ENCODE measurements around the gene FMR1NB. TPM values are rescaled to one million over a fixed set of nuclear protein-coding genes. Genes with fewer than 3 reads are reported as not detected.

The FMR1NB gene
- total RNA-seq, 1 donor from 2014 or later, result not detected

DNA sequence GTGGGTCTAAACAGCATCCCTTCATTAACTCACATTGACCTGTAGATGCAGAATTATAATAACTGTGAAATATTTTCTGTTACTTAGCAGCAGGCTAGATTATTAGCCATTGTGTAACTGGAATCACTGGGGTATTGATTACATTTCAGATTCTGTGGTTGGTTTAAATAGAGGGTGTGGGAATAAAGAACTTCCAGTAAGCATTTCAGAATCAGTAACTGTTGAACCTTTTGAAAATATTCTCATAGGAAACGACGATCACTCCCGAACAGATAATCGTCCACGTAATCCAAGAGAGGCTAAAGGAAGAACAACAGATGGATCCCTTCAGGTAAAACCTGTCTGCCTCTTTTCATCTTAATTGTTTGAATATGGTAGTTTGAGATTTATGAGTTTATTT lies 35.9 kb upstream of the FMR1NB start:
- no peak overlapping the region for H3K4me3 Mint-ChIP-seq (ENCODE audit: unreplicated experiment)
- Histone ChIP-seq H3K4me1 (ENCODE audit: insufficient read depth, low read length) (no peaks in the 10 kb centered on the region), H4K20me1 (ENCODE audit: insufficient read depth, low read length) (no peaks in the 10 kb centered on the region), H3K9me3 (ENCODE audit: insufficient read depth, low read depth, low read length) (no peaks in the 10 kb centered on the region), H2AFZ (ENCODE audit: low read depth, low read length) (no peak overlapping the region), H3K9ac (ENCODE audit: low read length) (no peak overlapping the region), H3K27me3 (ENCODE audit: insufficient read depth, low read length) (no peaks in the 10 kb centered on the region), H3K27ac (ENCODE audit: low read depth, low read length) (no peak overlapping the region), H3K36me3 (ENCODE audit: insufficient read depth, low read length) (peaks cover 5% of the 10 kb centered on the region), H3K79me2 (ENCODE audit: insufficient read depth, low read length) (no peaks in the 10 kb centered on the region), H3K4me3 (ENCODE audit: insufficient read depth, low read depth, low read length) (no peak overlapping the region), H3K4me2 (ENCODE audit: low read length) (no peak overlapping the region)
- no peaks in the 10 kb centered on the region for H3K27me3 Mint-ChIP-seq (ENCODE audit: low read depth, unreplicated experiment)
- DNase-seq (ENCODE audit: low read depth) (no peak), FAIRE-seq (peak; percentile 77)
- H3K4me1 Mint-ChIP-seq (ENCODE audit: low read depth, unreplicated experiment), result peaks cover 4% of the 10 kb centered on the region
- H3K9me3 Mint-ChIP-seq (ENCODE audit: unreplicated experiment), result no peaks in the 10 kb centered on the region
- TF ChIP-seq CTCF (IDR thresholded peaks at IDR 0.05; ENCODE audit: insufficient read depth, low read depth, low read length) (no peak), EZH2 (IDR thresholded peaks at IDR 0.05; ENCODE audit: insufficient read depth, low read length) (no peak)
- H3K36me3 Mint-ChIP-seq (ENCODE audit: low read depth, unreplicated experiment), result peaks cover 4% of the 10 kb centered on the region
- no peak overlapping the region for H3K27ac Mint-ChIP-seq (ENCODE audit: unreplicated experiment)

- no peak for DNase-seq (ENCODE audit: low read depth)
- Histone ChIP-seq H3K9ac (ENCODE audit: low read length) (no peak overlapping the region), H3K4me3 (ENCODE audit: insufficient read depth, low read depth, low read length) (no peak overlapping the region), H3K4me1 (ENCODE audit: insufficient read depth, low read length) (no peaks in the 10 kb centered on the region), H4K20me1 (ENCODE audit: insufficient read depth, low read length) (no peaks in the 10 kb centered on the region), H3K27ac (ENCODE audit: low read depth, low read length) (no peak overlapping the region), H3K36me3 (ENCODE audit: insufficient read depth, low read length) (peaks cover 3% of the 10 kb centered on the region), H3K9me3 (ENCODE audit: insufficient read depth, low read depth, low read length) (no peaks in the 10 kb centered on the region), H2AFZ (ENCODE audit: low read depth, low read length) (no peak overlapping the region), H3K4me2 (ENCODE audit: low read length) (no peak overlapping the region), H3K27me3 (ENCODE audit: insufficient read depth, low read length) (no peaks in the 10 kb centered on the region), H3K79me2 (ENCODE audit: insufficient read depth, low read length) (no peaks in the 10 kb centered on the region)
- no peaks in the 10 kb centered on the region for H3K36me3 Mint-ChIP-seq (ENCODE audit: low read depth, unreplicated experiment)
- no peaks in the 10 kb centered on the region for H3K27me3 Mint-ChIP-seq (ENCODE audit: low read depth, unreplicated experiment)
- H3K9me3 Mint-ChIP-seq (ENCODE audit: unreplicated experiment), result no peaks in the 10 kb centered on the region
- peak; percentile 68 for FAIRE-seq
- no peaks in the 10 kb centered on the region for H3K4me1 Mint-ChIP-seq (ENCODE audit: low read depth, unreplicated experiment)
- TF ChIP-seq CTCF (IDR thresholded peaks at IDR 0.05; ENCODE audit: insufficient read depth, low read depth, low read length) (no peak), EZH2 (IDR thresholded peaks at IDR 0.05; ENCODE audit: insufficient read depth, low read length) (no peak)
- no peak overlapping the region for H3K4me3 Mint-ChIP-seq (ENCODE audit: unreplicated experiment)
- H3K27ac Mint-ChIP-seq (ENCODE audit: unreplicated experiment), result no peak overlapping the region
Measured at GRCh38 chrX:147948531-147948930, 32.6 kb upstream of the FMR1NB start.

GRCh38 chrX:147950352-147950751 lies 30.8 kb upstream of the FMR1NB start:
- no peak overlapping the region for H3K27ac ChIP-seq (ENCODE audit: low read depth, low read length)
- no peak overlapping the region for H3K27ac Mint-ChIP-seq (ENCODE audit: unreplicated experiment)
- H3K4me2 ChIP-seq (ENCODE audit: low read length), result no peak overlapping the region
- H3K4me1 Mint-ChIP-seq (ENCODE audit: low read depth, unreplicated experiment), result no peaks in the 10 kb centered on the region
- H2AFZ ChIP-seq (ENCODE audit: low read depth, low read length), result no peak overlapping the region
- H3K36me3 Mint-ChIP-seq (ENCODE audit: low read depth, unreplicated experiment), result no peaks in the 10 kb centered on the region
- no peaks in the 10 kb centered on the region for H4K20me1 ChIP-seq (ENCODE audit: insufficient read depth, low read length)
- H3K4me3 Mint-ChIP-seq (ENCODE audit: unreplicated experiment), result no peak overlapping the region
- H3K9me3 Mint-ChIP-seq (ENCODE audit: unreplicated experiment), result no peaks in the 10 kb centered on the region
- no peaks in the 10 kb centered on the region for H3K4me1 ChIP-seq (ENCODE audit: insufficient read depth, low read length)
- no peak for TF ChIP-seq EZH2 (IDR thresholded peaks at IDR 0.05; ENCODE audit: insufficient read depth, low read length)
- TF ChIP-seq CTCF (IDR thresholded peaks at IDR 0.05; ENCODE audit: insufficient read depth, low read depth, low read length), result no peak
- DNase-seq (ENCODE audit: low read depth) (no peak), FAIRE-seq (peak; percentile 81)
- H3K79me2 ChIP-seq (ENCODE audit: insufficient read depth, low read length), result no peaks in the 10 kb centered on the region
- H3K4me3 ChIP-seq (ENCODE audit: insufficient read depth, low read depth, low read length), result no peak overlapping the region
- no peaks in the 10 kb centered on the region for H3K27me3 ChIP-seq (ENCODE audit: insufficient read depth, low read length)
- H3K9ac ChIP-seq (ENCODE audit: low read length), result no peak overlapping the region
- H3K36me3 ChIP-seq (ENCODE audit: insufficient read depth, low read length), result peaks cover 3% of the 10 kb centered on the region
- H3K9me3 ChIP-seq (ENCODE audit: insufficient read depth, low read depth, low read length), result no peaks in the 10 kb centered on the region
- no peaks in the 10 kb centered on the region for H3K27me3 Mint-ChIP-seq (ENCODE audit: low read depth, unreplicated experiment)

All from astrocyte (in vitro differentiated cells and primary cell).